Activated CD4-positive, alpha-beta memory T cell treated with anti-CD3 and anti-CD28 coated beads, Interleukin-2, amount 10 ng/mL, durations not matched to agents 7 days and 5 days (primary cell): ENCODE measurements around the gene CIZ1. TPM values are rescaled to one million over a fixed set of nuclear protein-coding genes. Genes with fewer than 3 reads are reported as not detected.

ENCODE experiments used
- CTCF ChIA-PET: fragments of 350-600 bp; sonication (Branson Sonifier 250); formaldehyde crosslinking; loops from one replicate; lab custom pipeline; 2021; ENCODE audit warnings: antibody characterized with exemption, inconsistent platforms; lab: Charles Lee
- POLR2A ChIA-PET: fragments of 350-600 bp; sonication (Branson Sonifier 250); formaldehyde crosslinking; loops from one replicate; lab custom pipeline; 2021; ENCODE audit warnings: antibody characterized with exemption; lab: Charles Lee
- DNase-seq: peaks from one replicate; pipeline ENCODE4 v3.0.0-alpha.2; 2020
- H3K27ac Mint-ChIP-seq: one replicate; pipeline ENCODE4 v1.8.0; 2021; ENCODE audit warnings: mild to moderate bottlenecking, mixed read lengths
- H3K27me3 Mint-ChIP-seq: one replicate; pipeline ENCODE4 v1.8.0; 2021; ENCODE audit warnings: mixed read lengths
- H3K36me3 Mint-ChIP-seq: one replicate; pipeline ENCODE4 v1.8.0; 2021; ENCODE audit warnings: low read depth, mixed read lengths
- H3K4me1 Mint-ChIP-seq: one replicate; pipeline ENCODE4 v1.8.0; 2021; ENCODE audit warnings: mixed read lengths
- H3K4me3 Mint-ChIP-seq: one replicate; pipeline ENCODE4 v1.8.0; 2021; ENCODE audit warnings: mild to moderate bottlenecking, mixed read lengths
- H3K9me3 Mint-ChIP-seq: one replicate; pipeline ENCODE4 v1.8.0; 2021; ENCODE audit warnings: mixed read lengths
- total RNA-seq, 2 experiments: library from RNA; stranded (reverse); gene quantifications; one replicate each; pipeline ENCODE4 v1.2.3, GENCODE V29; 2021

The CIZ1 gene
- total RNA-seq, 2 experiments from 2014 or later: 112 to 116 TPM

GRCh38 chr9:128118472-128118857 is 72.9 kb downstream of the CIZ1 start:
- ChIA-PET POLR2A (interaction anchor here (0.8 to 1.3 kb wide), 3 partner anchors 10 to 175 kb away, joined by 3 to 4 read pairs (median 3); partner anchors contain the start of gene NAIF1), CTCF (interaction anchor here (0.7 to 2.8 kb wide), 10 partner anchors 7 to 202 kb away, joined by 3 to 22 read pairs (median 6); partner anchors contain the start of gene ST6GALNAC4)
- peaks cover 8% of the 10 kb centered on the region for H3K36me3 Mint-ChIP-seq
- H3K4me3 Mint-ChIP-seq: no peak overlapping the region
- H3K27ac Mint-ChIP-seq: no peak overlapping the region
- H3K4me1 Mint-ChIP-seq: peaks cover 6% of the 10 kb centered on the region
- H3K27me3 Mint-ChIP-seq: no peaks in the 10 kb centered on the region
- no peak for DNase-seq
- no peaks in the 10 kb centered on the region for H3K9me3 Mint-ChIP-seq

- DNase-seq: peak; percentile 96
- Mint-ChIP-seq H3K4me3 (no peak overlapping the region), H3K4me1 (peaks cover 6% of the 10 kb centered on the region), H3K27me3 (no peaks in the 10 kb centered on the region), H3K36me3 (peaks cover 6% of the 10 kb centered on the region), H3K9me3 (no peaks in the 10 kb centered on the region), H3K27ac (no peak overlapping the region)
- ChIA-PET POLR2A (interaction anchor here (0.8 to 1.3 kb wide), 4 partner anchors 10 to 177 kb away, joined by 3 to 4 read pairs (median 3); partner anchors contain the start of gene NAIF1), CTCF (interaction anchor here (0.6 to 2.8 kb wide), 30 partner anchors 8 to 509 kb away, joined by 3 to 22 read pairs (median 4); partner anchors contain the start of genes NAIF1, PIP5KL1 and ST6GALNAC4)
These were observed 73.5 kb downstream of the CIZ1 start for GRCh38 chr9:128117613-128118471.

GRCh38 chr9:128116104-128117083 is 75.0 kb downstream of the CIZ1 start:
- no peak overlapping the region for H3K27ac Mint-ChIP-seq
- peaks cover 6% of the 10 kb centered on the region for H3K4me1 Mint-ChIP-seq
- ChIA-PET POLR2A (interaction anchor here (0.9 to 1.2 kb wide), 3 partner anchors 12 to 173 kb away, joined by 3 to 4 read pairs (median 4); no protein-coding TSS in a partner anchor), CTCF (interaction anchor here (0.9 to 2.8 kb wide), 8 partner anchors 9 to 174 kb away, joined by 3 to 22 read pairs (median 4); no protein-coding TSS in a partner anchor)
- DNase-seq: no peak
- no peak overlapping the region for H3K4me3 Mint-ChIP-seq
- peaks cover 4% of the 10 kb centered on the region for H3K36me3 Mint-ChIP-seq
- H3K9me3 Mint-ChIP-seq: no peaks in the 10 kb centered on the region
- H3K27me3 Mint-ChIP-seq: no peaks in the 10 kb centered on the region

Other genes with a start within 250 kb of the CIZ1 start
- gene EEIG1, start 210.6 kb downstream of the CIZ1 start, total RNA-seq: 100 to 1,000 TPM; 212 to 218 TPM
- gene NAIF1, start 124.3 kb downstream of the CIZ1 start, total RNA-seq: 10 to 100 TPM; 12.0 to 14.1 TPM
- gene SLC25A25, start 123.3 kb downstream of the CIZ1 start, total RNA-seq: 10 to 100 TPM; 21.3 to 22.2 TPM
- gene PTGES2, start 63.8 kb downstream of the CIZ1 start, total RNA-seq: 10 to 100 TPM; 35.6 to 38.1 TPM
- not detected for gene LCN2, start 42.1 kb downstream of the CIZ1 start, total RNA-seq
- 10 to 100 TPM; 91.3 to 94.1 TPM for gene BBLN, start 31.3 kb downstream of the CIZ1 start, total RNA-seq
- gene DNM1, start 11.8 kb upstream of the CIZ1 start, total RNA-seq: under 1 TPM; 0.30 to 0.40 TPM
- gene GOLGA2, start 84.4 kb upstream of the CIZ1 start, total RNA-seq: 10 to 100 TPM; 48.0 to 52.8 TPM
- gene SWI5, start 84.7 kb upstream of the CIZ1 start, total RNA-seq: 10 to 100 TPM; 11.0 to 11.4 TPM
- gene TRUB2, start 130.9 kb upstream of the CIZ1 start, total RNA-seq: 10 to 100 TPM; 16.9 to 18.9 TPM
- 10 to 100 TPM; 27.6 to 28.4 TPM for gene COQ4, start 131.3 kb upstream of the CIZ1 start, total RNA-seq
- 10 to 100 TPM; 13.6 to 14.0 TPM for gene SLC27A4, start 149.0 kb upstream of the CIZ1 start, total RNA-seq
- 10 to 100 TPM; 62.8 to 64.3 TPM for gene URM1, start 179.8 kb upstream of the CIZ1 start, total RNA-seq
- gene CERCAM, start 229.3 kb upstream of the CIZ1 start, total RNA-seq: 1 to 10 TPM; 1.3 TPM